Measurements from ENCODE around the gene SOCS4. TPM values are rescaled to one million over a fixed set of nuclear protein-coding genes. Genes with fewer than 3 reads are reported as not detected.

SOCS4 gene
- total RNA-seq, 2 donors from 2014 or later, result 28.0 to 32.0 TPM

GRCh38 chr14:55045087-55045486 is 18.1 kb downstream of the SOCS4 start:
- no peak overlapping the region for H3K4me3 Mint-ChIP-seq
- H3K36me3 Mint-ChIP-seq (ENCODE audit: low read depth), result peaks cover 24% of the 10 kb centered on the region
- H3K27ac Mint-ChIP-seq, result no peak overlapping the region
- Histone ChIP-seq H3K4me1 (ENCODE audit: control insufficient read depth, insufficient read depth, low read length) (no peaks in the 10 kb centered on the region), H3K36me3 (ENCODE audit: control insufficient read depth, insufficient read depth, low read length) (peaks cover 30% of the 10 kb centered on the region), H3K4me3 (ENCODE audit: low read length) (no peak overlapping the region), H3K9me3 (ENCODE audit: control insufficient read depth, low read length) (no peaks in the 10 kb centered on the region), H3K9ac (ENCODE audit: extremely low read depth, low read length, poor library complexity, severe bottlenecking) (no peak overlapping the region), H3K27me3 (ENCODE audit: control insufficient read depth, insufficient read depth, low read length, poor library complexity, severe bottlenecking) (no peaks in the 10 kb centered on the region), H3K27ac (ENCODE audit: low read depth, low read length) (no peak overlapping the region)
- peaks cover 5% of the 10 kb centered on the region for H3K4me1 Mint-ChIP-seq
- peaks cover 43% of the 10 kb centered on the region for H3K27me3 Mint-ChIP-seq (ENCODE audit: insufficient read depth)
- no peak for DNase-seq
- H3K9me3 Mint-ChIP-seq, result no peaks in the 10 kb centered on the region
- TF ChIP-seq, protein P1, sequence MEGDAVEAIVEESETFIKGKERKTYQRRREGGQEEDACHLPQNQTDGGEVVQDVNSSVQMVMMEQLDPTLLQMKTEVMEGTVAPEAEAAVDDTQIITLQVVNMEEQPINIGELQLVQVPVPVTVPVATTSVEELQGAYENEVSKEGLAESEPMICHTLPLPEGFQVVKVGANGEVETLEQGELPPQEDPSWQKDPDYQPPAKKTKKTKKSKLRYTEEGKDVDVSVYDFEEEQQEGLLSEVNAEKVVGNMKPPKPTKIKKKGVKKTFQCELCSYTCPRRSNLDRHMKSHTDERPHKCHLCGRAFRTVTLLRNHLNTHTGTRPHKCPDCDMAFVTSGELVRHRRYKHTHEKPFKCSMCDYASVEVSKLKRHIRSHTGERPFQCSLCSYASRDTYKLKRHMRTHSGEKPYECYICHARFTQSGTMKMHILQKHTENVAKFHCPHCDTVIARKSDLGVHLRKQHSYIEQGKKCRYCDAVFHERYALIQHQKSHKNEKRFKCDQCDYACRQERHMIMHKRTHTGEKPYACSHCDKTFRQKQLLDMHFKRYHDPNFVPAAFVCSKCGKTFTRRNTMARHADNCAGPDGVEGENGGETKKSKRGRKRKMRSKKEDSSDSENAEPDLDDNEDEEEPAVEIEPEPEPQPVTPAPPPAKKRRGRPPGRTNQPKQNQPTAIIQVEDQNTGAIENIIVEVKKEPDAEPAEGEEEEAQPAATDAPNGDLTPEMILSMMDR (conservative IDR thresholded peaks at IDR 0.05), result no peak

DNA sequence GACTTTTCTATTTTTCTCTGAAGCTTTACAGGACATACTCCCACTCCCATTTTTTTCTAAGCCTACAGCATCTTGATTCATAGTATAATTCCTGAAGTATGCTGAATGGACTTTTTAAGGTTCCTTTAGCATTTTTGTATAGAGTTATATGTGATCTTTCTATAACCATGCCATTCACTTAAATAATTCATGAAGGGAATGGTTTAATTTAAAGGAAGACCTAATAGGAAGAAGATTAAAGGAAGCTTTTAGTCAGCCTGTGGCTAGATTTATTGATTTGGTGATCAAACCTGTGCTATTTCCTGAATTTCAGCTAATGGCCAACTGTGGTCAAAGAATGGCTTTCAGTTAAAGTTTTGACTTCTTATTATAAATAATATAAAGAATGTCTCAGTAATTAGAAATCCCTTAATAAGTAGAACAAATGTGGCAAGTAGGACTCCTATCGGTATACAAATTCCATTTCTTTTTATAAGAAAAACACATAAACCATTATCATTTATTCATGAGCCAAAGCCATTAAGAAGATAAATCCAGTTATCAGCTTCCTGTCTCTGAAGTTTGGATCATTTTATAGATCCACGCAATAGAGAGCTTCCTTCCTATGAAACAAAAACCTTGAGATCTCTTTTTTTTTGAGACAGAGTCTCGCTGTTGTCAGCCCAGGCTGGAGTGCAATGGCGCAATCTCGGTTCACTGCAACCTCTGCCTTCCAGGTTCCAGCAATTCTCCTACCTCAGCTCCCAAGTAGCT is 20.4 kb downstream of the SOCS4 start:
- H3K4me3 Mint-ChIP-seq, result no peak overlapping the region
- peaks cover 16% of the 10 kb centered on the region for H3K36me3 Mint-ChIP-seq (ENCODE audit: low read depth)
- no peaks in the 10 kb centered on the region for H3K9me3 ChIP-seq (ENCODE audit: control insufficient read depth, low read length)
- no peaks in the 10 kb centered on the region for H3K27me3 ChIP-seq (ENCODE audit: control insufficient read depth, insufficient read depth, low read length, poor library complexity, severe bottlenecking)
- peaks cover 20% of the 10 kb centered on the region for H3K27me3 Mint-ChIP-seq (ENCODE audit: insufficient read depth)
- WGBS, 2 experiments (ENCODE audit: insufficient coverage in 1 of 2, insufficient read length in 1 of 2), result 93 to 96% methylated on average over 5 of the region's 5 CpGs
- H3K4me1 ChIP-seq (ENCODE audit: control insufficient read depth, insufficient read depth, low read length), result no peaks in the 10 kb centered on the region
- H3K9ac ChIP-seq (ENCODE audit: extremely low read depth, low read length, poor library complexity, severe bottlenecking), result no peak overlapping the region
- TF ChIP-seq, protein P1 (conservative IDR thresholded peaks at IDR 0.05), result no peak
- peaks cover 30% of the 10 kb centered on the region for H3K36me3 ChIP-seq (ENCODE audit: control insufficient read depth, insufficient read depth, low read length)
- no peak overlapping the region for H3K27ac Mint-ChIP-seq
- no peaks in the 10 kb centered on the region for H3K9me3 Mint-ChIP-seq
- no peak for DNase-seq
- H3K27ac ChIP-seq (ENCODE audit: low read depth, low read length), result no peak overlapping the region
- no peak overlapping the region for H3K4me3 ChIP-seq (ENCODE audit: low read length)
- H3K4me1 Mint-ChIP-seq, result peaks cover 6% of the 10 kb centered on the region

- no peak for DNase-seq
- H3K27me3 ChIP-seq (ENCODE audit: control insufficient read depth, insufficient read depth, low read length, poor library complexity, severe bottlenecking), result no peaks in the 10 kb centered on the region
- H3K4me3 ChIP-seq (ENCODE audit: low read length), result no peak overlapping the region
- H3K9me3 ChIP-seq (ENCODE audit: control insufficient read depth, low read length), result no peaks in the 10 kb centered on the region
- Mint-ChIP-seq H3K4me1 (peaks cover 17% of the 10 kb centered on the region), H3K27ac (no peak overlapping the region), H3K9me3 (no peaks in the 10 kb centered on the region), H3K36me3 (ENCODE audit: low read depth) (peaks cover 12% of the 10 kb centered on the region), H3K4me3 (no peak overlapping the region), H3K27me3 (ENCODE audit: insufficient read depth) (peaks cover 6% of the 10 kb centered on the region)
- no peak overlapping the region for H3K27ac ChIP-seq (ENCODE audit: low read depth, low read length)
- TF ChIP-seq, protein P1 (conservative IDR thresholded peaks at IDR 0.05), result no peak
- 90 to 100% methylated on average over 2 of the region's 2 CpGs for WGBS, 2 experiments (ENCODE audit: insufficient coverage in 1 of 2, insufficient read length in 1 of 2)
- H3K36me3 ChIP-seq (ENCODE audit: control insufficient read depth, insufficient read depth, low read length), result peaks cover 29% of the 10 kb centered on the region
- H3K4me1 ChIP-seq (ENCODE audit: control insufficient read depth, insufficient read depth, low read length), result peaks cover 5% of the 10 kb centered on the region
- H3K9ac ChIP-seq (ENCODE audit: extremely low read depth, low read length, poor library complexity, severe bottlenecking), result no peak overlapping the region
Observed at GRCh38 chr14:55048900-55049436, 21.9 kb downstream of the SOCS4 start.
